ENCODE results near the gene LATS2.

Gene LATS2

DNA sequence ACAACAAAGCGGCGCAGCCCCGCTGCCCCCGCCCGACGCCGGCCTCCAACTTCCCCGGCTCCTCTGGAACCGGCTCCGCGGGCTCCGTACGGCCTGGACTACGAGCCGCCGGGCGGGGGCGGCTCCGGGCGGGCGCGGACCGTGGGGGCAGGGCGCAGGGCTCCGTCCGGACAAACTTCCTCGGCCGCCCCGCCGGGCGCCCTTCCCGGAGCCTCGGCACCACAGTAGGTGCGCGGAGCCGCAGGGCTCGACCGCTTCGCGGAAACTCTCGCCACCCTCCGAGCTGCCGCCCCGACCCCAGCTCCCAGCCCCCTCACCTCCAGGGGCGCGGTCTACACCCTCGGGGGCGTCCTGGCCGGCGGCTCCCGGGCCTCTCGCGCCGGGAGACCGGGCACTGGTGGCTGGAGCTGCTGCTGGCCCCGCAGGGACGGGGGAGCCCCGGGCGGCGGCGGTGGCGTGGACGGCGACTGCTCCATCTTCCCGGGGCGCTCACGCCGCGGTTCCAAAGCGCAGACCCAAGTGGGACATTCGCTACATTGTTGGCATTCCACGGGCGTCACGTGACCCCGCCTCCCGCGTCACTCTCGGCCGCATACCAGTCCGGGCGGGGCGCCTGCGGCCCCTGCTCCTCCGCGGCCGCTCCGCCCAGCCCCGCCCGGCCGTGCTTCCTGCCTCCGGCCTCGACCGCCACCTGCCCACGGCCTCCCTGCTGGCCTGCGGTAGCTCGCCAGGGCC lies at the start of gene LATS2:
LATS2 (minus strand) TSS at position 558 of the 735 bp plus-strand sequence. CDS start 15,560 bp downstream, outside the sequence.
- Histone ChIP-seq H3K9me3 (ENCODE audit: control insufficient read depth, low read length) (no peaks in the 10 kb centered on the region), H3K9ac (ENCODE audit: low read length) (peak within 1 kb of the TSS; percentile 93), H3K4me1 (ENCODE audit: control insufficient read depth, insufficient read depth, low read length) (no peaks in the 10 kb centered on the region), H3K4me3 (ENCODE audit: low read length) (peak within 1 kb of the TSS; percentile 43), H3K36me3 (ENCODE audit: control insufficient read depth, insufficient read depth, low read length) (no peaks in the 10 kb centered on the region), H3K27me3 (ENCODE audit: control insufficient read depth, insufficient read depth, low read length) (no peaks in the 10 kb centered on the region)

DNA sequence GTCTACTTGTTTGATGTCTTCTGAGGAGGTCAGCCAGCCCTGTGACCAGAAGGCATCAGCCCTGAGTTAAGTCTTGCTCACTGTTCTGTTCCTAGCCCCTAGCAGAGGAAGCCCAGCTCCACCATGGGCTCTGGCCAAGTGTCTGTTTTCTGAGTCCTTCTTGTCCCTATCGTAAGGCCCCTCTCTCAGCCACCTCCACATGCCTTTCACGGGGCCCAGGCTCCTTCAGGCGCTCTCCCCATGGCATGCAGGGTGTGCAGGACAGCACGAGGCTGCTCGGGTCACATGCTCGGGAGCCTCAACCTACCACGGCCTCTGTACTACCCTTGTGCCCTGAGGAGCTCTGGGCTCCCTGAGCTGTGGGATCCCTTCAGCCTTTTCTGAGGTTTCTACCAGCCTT lies 47.8 kb upstream of the LATS2 start:
- no peaks in the 10 kb centered on the region for H3K36me3 ChIP-seq (ENCODE audit: control insufficient read depth, insufficient read depth, low read length)
- H3K27me3 ChIP-seq (ENCODE audit: control insufficient read depth, insufficient read depth, low read length) = no peaks in the 10 kb centered on the region
- H3K4me3 ChIP-seq (ENCODE audit: low read length) = no peak overlapping the region
- H3K9ac ChIP-seq (ENCODE audit: low read length) = no peak overlapping the region
- no peaks in the 10 kb centered on the region for H3K4me1 ChIP-seq (ENCODE audit: control insufficient read depth, insufficient read depth, low read length)
- H3K9me3 ChIP-seq (ENCODE audit: control insufficient read depth, low read length) = no peaks in the 10 kb centered on the region

DNA sequence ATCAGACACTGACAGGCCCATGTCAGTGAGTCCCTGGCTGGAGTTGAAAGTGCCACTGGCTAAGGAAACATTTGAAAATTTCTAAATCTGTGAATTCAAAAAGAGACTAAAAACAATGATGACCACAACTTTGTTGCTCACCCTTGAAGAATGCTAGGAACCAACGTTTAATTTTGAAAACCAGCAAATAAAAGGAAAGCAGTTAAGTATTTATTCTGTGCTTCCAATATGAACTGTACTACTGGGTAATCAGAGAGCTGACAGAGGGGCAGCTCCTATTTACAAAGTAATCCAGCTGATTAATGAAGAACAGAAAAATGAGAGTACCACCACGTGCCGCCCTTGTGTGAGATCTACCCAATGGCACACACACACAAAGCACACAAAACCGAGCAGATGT lies 44.7 kb upstream of the LATS2 start:
- Histone ChIP-seq H3K4me1 (ENCODE audit: control insufficient read depth, insufficient read depth, low read length) (no peaks in the 10 kb centered on the region), H3K4me3 (ENCODE audit: low read length) (no peak overlapping the region), H3K36me3 (ENCODE audit: control insufficient read depth, insufficient read depth, low read length) (no peaks in the 10 kb centered on the region)

DNA sequence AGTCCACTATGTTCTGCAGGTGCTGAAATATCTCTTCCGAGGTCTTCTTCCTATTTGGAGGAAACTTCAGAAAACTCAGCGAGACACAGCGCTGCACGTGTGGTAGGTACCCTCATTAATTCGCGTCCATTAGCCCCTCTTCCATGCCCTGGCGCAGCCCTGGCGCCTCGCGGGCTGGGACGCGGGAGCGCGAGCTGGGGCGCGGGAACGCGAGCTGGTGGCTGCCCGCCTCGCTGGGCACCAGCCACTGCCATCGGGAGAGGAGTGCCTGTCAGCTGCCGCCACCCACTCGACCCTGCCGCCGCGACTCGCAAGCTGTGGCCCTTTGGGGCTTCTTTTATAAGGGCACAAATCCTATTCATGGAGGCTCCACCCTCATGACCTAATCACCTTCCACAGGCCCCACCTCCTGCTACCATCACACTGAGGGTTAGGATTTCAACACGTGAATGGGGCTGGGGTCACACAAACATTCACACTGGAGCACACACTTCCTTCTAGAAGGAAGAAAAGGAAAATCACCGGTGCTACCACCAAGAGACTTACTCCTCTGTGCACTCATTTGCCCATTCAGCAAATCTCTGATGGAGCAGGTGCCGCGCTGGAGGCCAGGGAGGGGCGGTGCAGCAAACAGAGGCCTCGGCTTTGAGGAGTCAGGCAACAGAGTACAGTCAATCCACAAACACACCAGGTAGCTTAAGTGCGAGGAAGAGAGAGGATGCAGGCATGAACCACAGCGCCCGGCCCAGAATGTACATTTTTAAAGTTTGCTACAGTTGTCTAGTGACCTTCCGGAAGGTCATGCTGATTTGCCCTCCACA lies 43.0 kb upstream of the LATS2 start:
- Histone ChIP-seq H3K27me3 (ENCODE audit: control insufficient read depth, insufficient read depth, low read length) (no peaks in the 10 kb centered on the region), H3K4me3 (ENCODE audit: low read length) (no peak overlapping the region), H3K36me3 (ENCODE audit: control insufficient read depth, insufficient read depth, low read length) (no peaks in the 10 kb centered on the region), H3K9me3 (ENCODE audit: control insufficient read depth, low read length) (no peaks in the 10 kb centered on the region), H3K9ac (ENCODE audit: low read length) (no peak overlapping the region), H3K4me1 (ENCODE audit: control insufficient read depth, insufficient read depth, low read length) (no peaks in the 10 kb centered on the region)

More for the DNA sequence above, 44.7 kb upstream of the LATS2 start:
- no peaks in the 10 kb centered on the region for H3K9me3 ChIP-seq (ENCODE audit: control insufficient read depth, low read length)
- H3K9ac ChIP-seq (ENCODE audit: low read length) = no peak overlapping the region
- H3K27me3 ChIP-seq (ENCODE audit: control insufficient read depth, insufficient read depth, low read length) = no peaks in the 10 kb centered on the region

DNA sequence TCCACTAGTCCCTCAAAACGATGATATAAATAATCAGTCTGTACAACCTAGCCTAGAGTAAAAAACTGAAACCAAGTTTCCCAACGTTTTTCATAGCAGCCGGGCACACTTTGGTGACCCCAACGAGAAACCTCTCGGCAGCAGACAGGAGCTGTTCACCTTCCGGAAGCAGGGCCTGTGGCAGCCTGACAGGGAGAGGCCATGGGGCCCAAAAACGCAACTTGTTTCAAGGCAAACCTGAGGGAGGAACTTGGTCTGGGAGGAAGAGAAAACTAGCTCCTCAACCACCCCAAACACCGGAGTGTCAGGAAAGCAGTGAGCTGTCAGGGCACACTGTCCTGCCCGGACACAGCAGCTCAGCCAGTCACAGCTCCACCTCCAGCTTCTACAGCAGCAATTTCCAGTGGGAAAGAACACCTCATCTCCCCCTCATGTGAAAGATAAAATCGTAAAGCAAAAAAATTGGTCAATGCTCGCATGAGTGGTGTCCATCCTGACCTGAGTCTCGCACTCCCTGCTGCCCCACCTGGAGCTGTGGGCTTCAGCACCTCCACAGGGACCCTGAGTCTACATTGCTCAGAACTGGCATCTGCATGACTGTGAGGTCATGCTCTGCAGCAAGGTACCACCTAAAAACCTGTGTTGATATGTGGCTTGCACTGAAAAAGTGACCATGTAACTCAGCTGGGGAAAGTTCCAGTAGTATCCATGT lies 40.6 kb upstream of the LATS2 start:
- Histone ChIP-seq H3K9ac (ENCODE audit: low read length) (no peak overlapping the region), H3K36me3 (ENCODE audit: control insufficient read depth, insufficient read depth, low read length) (no peaks in the 10 kb centered on the region), H3K9me3 (ENCODE audit: control insufficient read depth, low read length) (no peaks in the 10 kb centered on the region), H3K4me1 (ENCODE audit: control insufficient read depth, insufficient read depth, low read length) (no peaks in the 10 kb centered on the region), H3K4me3 (ENCODE audit: low read length) (no peak overlapping the region), H3K27me3 (ENCODE audit: control insufficient read depth, insufficient read depth, low read length) (no peaks in the 10 kb centered on the region)

DNA sequence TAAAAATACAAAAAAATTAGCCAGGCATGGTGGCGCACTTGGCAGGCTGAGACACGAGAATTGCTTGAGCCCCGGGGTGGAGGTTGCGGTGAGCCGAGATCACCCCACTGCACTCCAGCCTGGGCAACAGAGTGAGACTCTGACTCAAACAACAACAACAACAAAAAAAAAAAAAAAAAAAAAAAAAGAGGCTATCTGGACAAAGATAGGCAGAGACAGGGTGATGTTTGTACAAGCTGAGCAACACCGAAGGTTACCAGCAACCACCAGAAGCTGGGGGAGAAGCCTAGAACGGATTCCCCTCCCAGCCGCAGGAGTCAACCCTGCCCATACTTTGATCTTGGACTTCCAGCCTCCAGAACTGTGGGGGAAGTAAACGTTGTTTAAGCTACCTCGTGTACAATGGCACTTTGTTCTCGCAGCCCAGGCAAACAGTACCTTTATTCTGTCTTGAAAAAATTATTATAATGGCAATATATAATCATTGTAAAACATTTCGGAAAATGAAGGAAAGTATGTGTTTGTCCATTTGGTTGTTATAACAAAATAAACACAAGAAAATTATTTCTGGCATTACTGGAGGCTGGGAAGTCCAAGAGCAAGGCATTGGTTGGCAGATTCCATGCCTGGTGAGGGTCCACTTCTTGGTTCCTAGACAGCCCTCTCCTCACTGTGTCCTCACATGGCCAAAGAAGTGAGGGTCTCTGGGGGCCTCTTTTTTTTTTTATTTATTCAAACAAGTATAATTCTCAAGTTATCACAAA lies 39.8 kb upstream of the LATS2 start:
- H3K36me3 ChIP-seq (ENCODE audit: control insufficient read depth, insufficient read depth, low read length) = no peaks in the 10 kb centered on the region
- H3K4me3 ChIP-seq (ENCODE audit: low read length) = no peak overlapping the region
- no peaks in the 10 kb centered on the region for H3K4me1 ChIP-seq (ENCODE audit: control insufficient read depth, insufficient read depth, low read length)
- H3K27me3 ChIP-seq (ENCODE audit: control insufficient read depth, insufficient read depth, low read length) = no peaks in the 10 kb centered on the region
- no peaks in the 10 kb centered on the region for H3K9me3 ChIP-seq (ENCODE audit: control insufficient read depth, low read length)
- H3K9ac ChIP-seq (ENCODE audit: low read length) = no peak overlapping the region

DNA sequence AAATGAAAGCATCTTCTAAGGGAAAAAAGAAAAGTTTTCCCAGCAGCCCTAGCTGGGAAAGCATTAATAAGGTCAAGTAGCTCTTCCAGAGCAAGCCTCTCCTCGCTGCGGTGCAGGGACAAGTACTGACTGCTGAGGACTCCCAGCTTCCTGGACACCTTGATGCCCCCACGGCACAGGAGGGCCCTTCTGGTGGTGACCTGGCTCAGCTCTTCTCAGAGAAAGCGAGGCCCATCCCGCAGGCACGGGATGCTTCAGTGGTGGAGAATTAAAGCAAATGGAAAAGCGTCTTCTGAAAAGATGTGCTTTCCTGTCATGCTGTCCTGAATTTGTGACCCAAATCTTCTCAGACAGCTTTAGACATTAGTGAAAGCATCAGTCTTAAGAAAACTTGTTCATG lies 38.8 kb upstream of the LATS2 start:
- Histone ChIP-seq H3K36me3 (ENCODE audit: control insufficient read depth, insufficient read depth, low read length) (no peaks in the 10 kb centered on the region), H3K4me3 (ENCODE audit: low read length) (no peak overlapping the region), H3K9me3 (ENCODE audit: control insufficient read depth, low read length) (no peaks in the 10 kb centered on the region), H3K4me1 (ENCODE audit: control insufficient read depth, insufficient read depth, low read length) (no peaks in the 10 kb centered on the region), H3K27me3 (ENCODE audit: control insufficient read depth, insufficient read depth, low read length) (no peaks in the 10 kb centered on the region), H3K9ac (ENCODE audit: low read length) (no peak overlapping the region)

DNA sequence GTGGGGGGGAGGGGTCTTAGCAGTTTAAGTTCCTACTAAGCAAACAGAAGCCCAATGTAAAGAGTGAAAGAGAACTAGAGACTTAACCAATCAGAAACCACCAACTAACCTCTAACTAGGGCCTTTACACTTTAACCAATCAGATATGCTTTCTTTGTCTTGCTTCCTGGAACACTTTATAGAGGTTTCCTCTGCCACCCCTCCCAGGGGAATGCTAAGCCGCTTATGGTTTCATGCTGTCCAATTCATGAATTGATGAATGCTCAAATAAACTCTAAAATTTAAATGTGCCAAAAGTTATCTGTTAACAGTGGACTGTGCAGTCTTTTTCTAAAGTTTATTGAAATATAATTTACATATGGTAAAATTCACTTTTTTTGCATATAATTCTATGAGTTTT lies 33.9 kb upstream of the LATS2 start:
- H3K4me1 ChIP-seq (ENCODE audit: control insufficient read depth, insufficient read depth, low read length) = no peaks in the 10 kb centered on the region
- no peak overlapping the region for H3K4me3 ChIP-seq (ENCODE audit: low read length)
- no peaks in the 10 kb centered on the region for H3K9me3 ChIP-seq (ENCODE audit: control insufficient read depth, low read length)
- H3K36me3 ChIP-seq (ENCODE audit: control insufficient read depth, insufficient read depth, low read length) = no peaks in the 10 kb centered on the region
- no peaks in the 10 kb centered on the region for H3K27me3 ChIP-seq (ENCODE audit: control insufficient read depth, insufficient read depth, low read length)
- no peak overlapping the region for H3K9ac ChIP-seq (ENCODE audit: low read length)

DNA sequence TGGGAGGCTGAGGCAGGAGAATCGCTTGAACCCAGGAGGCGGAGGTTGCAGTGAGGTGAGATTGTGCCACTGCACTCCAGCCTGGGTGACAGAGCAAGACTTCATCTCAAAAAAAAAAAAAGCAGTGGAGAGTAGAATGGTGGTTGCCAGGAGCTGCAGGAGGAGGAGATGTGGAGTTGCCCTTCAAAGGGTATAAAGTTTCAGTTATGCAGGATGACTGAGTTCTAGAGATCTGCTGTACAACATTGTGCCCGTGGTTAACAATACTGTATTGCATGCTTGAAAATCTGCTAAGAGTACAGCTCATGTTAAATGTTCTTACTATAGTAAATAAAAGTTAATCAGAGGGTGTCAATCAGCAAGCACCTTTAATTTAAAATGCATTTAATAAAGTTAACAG lies 28.4 kb upstream of the LATS2 start:
- H3K9me3 ChIP-seq (ENCODE audit: control insufficient read depth, low read length) = no peaks in the 10 kb centered on the region
- no peaks in the 10 kb centered on the region for H3K4me1 ChIP-seq (ENCODE audit: control insufficient read depth, insufficient read depth, low read length)
- no peaks in the 10 kb centered on the region for H3K36me3 ChIP-seq (ENCODE audit: control insufficient read depth, insufficient read depth, low read length)

DNA sequence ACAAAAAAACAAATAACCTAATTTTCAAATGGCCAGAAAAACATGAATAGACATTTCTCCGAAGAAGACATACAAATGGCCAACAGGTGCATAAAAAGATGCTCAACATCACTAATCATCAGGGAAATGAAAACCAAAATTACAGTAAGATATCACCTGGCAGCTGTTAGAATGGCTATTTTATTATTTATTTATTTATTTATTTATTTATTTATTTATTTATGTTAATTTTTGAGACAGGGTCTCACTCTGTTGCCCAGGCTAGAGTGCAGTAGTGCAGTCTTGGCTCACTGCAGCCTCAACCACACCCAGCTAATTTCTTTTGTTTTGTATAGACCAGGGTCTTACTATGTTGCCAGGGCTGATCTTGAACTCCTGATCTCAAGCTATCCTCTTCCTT lies 27.1 kb upstream of the LATS2 start:
- Histone ChIP-seq H3K27me3 (ENCODE audit: control insufficient read depth, insufficient read depth, low read length) (no peaks in the 10 kb centered on the region), H3K9ac (ENCODE audit: low read length) (no peak overlapping the region), H3K4me3 (ENCODE audit: low read length) (no peak overlapping the region), H3K9me3 (ENCODE audit: control insufficient read depth, low read length) (no peaks in the 10 kb centered on the region), H3K4me1 (ENCODE audit: control insufficient read depth, insufficient read depth, low read length) (no peaks in the 10 kb centered on the region), H3K36me3 (ENCODE audit: control insufficient read depth, insufficient read depth, low read length) (no peaks in the 10 kb centered on the region)

More for the DNA sequence above, 28.4 kb upstream of the LATS2 start:
- Histone ChIP-seq H3K4me3 (ENCODE audit: low read length) (no peak overlapping the region), H3K9ac (ENCODE audit: low read length) (no peak overlapping the region), H3K27me3 (ENCODE audit: control insufficient read depth, insufficient read depth, low read length) (no peaks in the 10 kb centered on the region)

DNA sequence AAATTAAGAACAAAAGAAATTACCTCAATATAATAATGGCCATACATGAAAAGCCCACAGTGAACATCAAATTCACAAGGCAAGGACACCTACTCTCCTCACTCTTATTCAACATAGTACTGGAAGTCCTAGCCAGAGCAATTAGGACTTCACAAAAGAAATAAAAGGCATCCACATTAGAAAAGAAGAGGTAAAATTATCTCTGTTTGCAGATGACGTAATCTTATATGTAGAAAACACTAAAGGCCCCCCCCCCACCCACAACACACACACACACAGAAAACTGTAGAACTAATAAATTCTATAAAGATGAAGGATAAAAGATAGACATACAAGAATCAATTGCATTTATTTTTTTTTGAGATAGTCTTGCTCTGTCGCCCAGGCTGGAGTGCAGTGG lies 25.5 kb upstream of the LATS2 start:
- H3K4me3 ChIP-seq (ENCODE audit: low read length) = no peak overlapping the region
- no peak overlapping the region for H3K9ac ChIP-seq (ENCODE audit: low read length)
- H3K4me1 ChIP-seq (ENCODE audit: control insufficient read depth, insufficient read depth, low read length) = no peaks in the 10 kb centered on the region
- no peaks in the 10 kb centered on the region for H3K27me3 ChIP-seq (ENCODE audit: control insufficient read depth, insufficient read depth, low read length)
- no peaks in the 10 kb centered on the region for H3K36me3 ChIP-seq (ENCODE audit: control insufficient read depth, insufficient read depth, low read length)
- H3K9me3 ChIP-seq (ENCODE audit: control insufficient read depth, low read length) = no peaks in the 10 kb centered on the region
